LNCaP clone FGC (cell line): ENCODE measurements around the gene COQ10A.
"Not testable (repeated sequence)": the region's sequence is repeated elsewhere in the genome, so short reads cannot be mapped to it uniquely, and the experiment has no call there.

Experiments
- DNase-seq: peaks from one replicate; pipeline ENCODE4 v3.0.0-alpha.2; 2011; ENCODE audit warnings: low read depth
- H3K4me3 ChIP-seq: 2 replicates; pipeline ENCODE4 v1.5.1; 2011; ENCODE audit warnings: mild to moderate bottlenecking, low read depth, low read length, control low read depth
- CTCF ChIP-seq: IDR thresholded peaks from 2 replicates; pipeline ENCODE4 v1.5.1; 2012; ENCODE audit warnings: mild to moderate bottlenecking; ENCODE audit not compliant: control insufficient read depth, insufficient read depth; ENCODE audit errors: extremely low read depth

Gene COQ10A

GRCh38 chr12:56278905-56279304 is 12.2 kb downstream of the COQ10A start:
- no peak for TF ChIP-seq CTCF
- DNase-seq: no peak
- no peak overlapping the region for H3K4me3 ChIP-seq

- no peak for DNase-seq
- no peak overlapping the region for H3K4me3 ChIP-seq
- TF ChIP-seq CTCF: no peak
Measured at GRCh38 chr12:56280849-56281248, 14.1 kb downstream of the COQ10A start.

- no peak for TF ChIP-seq CTCF
- H3K4me3 ChIP-seq: no peak overlapping the region
- no peak for DNase-seq
Measured at GRCh38 chr12:56282030-56282429, 15.3 kb downstream of the COQ10A start.

GRCh38 chr12:56282579-56282978 is 15.8 kb downstream of the COQ10A start:
- H3K4me3 ChIP-seq: no peak overlapping the region
- no peak for DNase-seq
- TF ChIP-seq CTCF: no peak

- not testable (repeated sequence) for H3K4me3 ChIP-seq, DNase-seq
Measured at GRCh38 chr12:56284263-56284662, 17.5 kb downstream of the COQ10A start.

GRCh38 chr12:56286044-56286830 is 19.5 kb downstream of the COQ10A start:
- DNase-seq: no peak
- no peak for TF ChIP-seq CTCF
- no peak overlapping the region for H3K4me3 ChIP-seq

- H3K4me3 ChIP-seq: no peak overlapping the region
- DNase-seq: no peak
- no peak for TF ChIP-seq CTCF
Measured at GRCh38 chr12:56288705-56289387, 22.1 kb downstream of the COQ10A start.
